NCI-H2196 (cell line): ENCODE results near the gene SETSIP.
"Not testable (repeated sequence)": the region's sequence is repeated elsewhere in the genome, so short reads cannot be mapped to it uniquely, and the experiment has no call there.

ENCODE experiments used
- DNase-seq: peaks from one replicate; lab custom pipeline; 2025; ENCODE audit not compliant: unreplicated experiment; lab: John Stamatoyannopoulos, UW

SETSIP gene, protein sequence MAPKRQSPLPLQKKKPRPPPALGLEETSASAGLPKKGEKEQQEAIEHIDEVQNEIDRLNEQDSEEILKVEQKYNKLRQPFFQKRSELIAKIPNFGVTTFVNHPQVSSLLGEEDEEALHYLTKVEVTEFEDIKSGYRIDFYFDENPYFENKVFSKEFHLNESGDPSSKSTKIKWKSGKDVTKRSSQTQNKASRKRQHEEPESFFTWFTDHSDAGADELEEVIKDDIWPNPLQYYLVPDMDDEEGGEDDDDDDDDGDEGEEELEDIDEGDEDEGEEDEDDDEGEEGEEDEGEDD

DNA sequence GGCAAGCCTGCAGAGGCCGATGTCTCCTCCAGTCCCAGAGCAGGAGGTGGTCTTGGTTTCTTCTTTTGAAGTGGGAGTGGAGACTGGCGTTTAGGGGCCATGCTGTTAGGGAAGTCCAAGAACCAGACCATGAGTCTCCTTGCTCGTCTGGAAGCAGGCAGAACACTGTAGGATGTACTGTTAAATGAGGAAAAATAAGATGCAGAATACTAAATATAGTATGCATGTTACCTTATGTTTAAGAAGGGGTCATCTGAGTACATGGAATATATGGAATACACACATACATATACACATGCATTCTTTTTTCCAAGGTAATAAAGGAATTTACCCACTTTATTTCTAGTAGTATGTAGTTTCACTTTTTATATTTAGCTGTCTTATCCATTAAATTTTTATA is at the start of gene SETSIP:
Gene SETSIP (minus strand): TSS at position 101 of the 400 bp plus-strand sequence. CDS start 0 bp downstream, at position 101.
- no peak for DNase-seq

DNA sequence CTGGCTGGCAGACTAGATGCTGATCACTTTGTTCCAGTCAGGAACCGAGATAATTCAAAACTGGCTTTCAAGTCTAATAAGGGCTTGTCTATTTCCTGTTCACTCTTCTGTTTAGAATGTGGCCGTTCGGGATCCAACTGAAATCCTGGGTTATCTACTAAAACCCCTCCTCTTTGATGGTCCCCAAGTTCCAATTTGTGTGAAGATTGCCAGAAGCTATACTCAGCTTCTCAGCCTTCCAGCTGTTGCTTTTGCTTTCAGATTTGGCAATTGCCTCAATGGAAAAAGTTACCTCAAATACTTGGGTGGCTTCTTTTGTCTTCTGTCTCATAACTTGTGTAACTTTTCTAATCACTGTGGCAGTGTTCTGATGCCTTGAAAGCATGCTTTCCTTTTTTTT is 48.7 kb upstream of the SETSIP start:
- DNase-seq = no peak

DNA sequence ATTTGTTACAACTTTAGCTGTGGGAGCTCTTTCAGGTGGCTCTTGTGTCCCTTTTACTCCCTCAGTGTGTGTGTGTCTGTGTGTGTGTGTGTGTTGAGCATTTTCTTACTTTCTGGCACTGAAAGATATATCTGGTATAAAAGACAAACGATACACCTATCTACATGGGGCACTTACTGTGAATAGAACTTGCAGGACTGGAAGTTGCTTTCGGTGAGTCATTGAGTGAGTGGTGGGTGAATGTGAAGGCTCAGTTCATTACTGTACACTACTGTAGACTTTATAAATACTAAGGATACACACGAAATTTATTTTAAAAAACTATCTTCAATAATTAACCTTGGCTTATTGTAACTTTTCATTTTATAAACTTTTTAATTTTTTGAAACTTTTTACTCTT is 43.6 kb upstream of the SETSIP start:
- no peak for DNase-seq

DNA sequence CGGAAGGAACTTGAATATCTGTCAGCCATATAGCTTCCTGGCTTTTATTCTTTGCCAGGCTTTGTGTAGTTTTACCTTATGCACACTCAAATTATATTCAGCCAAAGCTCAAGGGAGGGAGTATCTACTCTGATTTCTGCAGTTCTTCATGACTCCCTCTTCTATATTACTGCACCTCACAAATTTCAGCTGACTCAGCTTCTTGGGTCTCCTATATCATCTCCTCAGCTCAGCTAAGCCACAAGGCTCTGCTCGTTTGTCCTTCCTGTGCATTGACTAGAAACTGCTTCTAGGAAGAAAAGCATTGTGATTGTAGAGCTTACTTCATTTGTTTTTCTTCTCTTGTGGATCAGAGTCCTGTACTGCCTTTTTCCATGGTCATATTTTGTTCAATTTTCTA is 42.3 kb upstream of the SETSIP start:
- no peak for DNase-seq

DNA sequence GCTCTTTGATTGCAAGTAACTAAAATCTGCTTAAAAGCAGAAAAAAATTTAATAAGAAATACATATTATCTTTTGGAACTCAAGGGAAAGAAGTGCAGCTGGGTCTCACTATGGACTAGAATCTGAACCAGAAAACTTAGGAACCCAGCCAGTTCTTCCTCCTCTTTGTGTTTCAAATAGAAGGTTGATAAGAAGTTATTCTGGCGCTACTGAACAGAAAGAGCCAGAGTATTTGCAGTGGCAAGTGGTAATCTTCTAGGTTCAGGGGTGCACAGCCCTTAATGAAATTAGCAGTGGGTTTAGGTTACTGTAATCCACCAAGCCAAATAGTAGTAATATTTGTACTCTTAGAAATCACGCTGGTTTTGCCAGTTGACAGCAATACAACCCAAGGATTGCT is 33.4 kb upstream of the SETSIP start:
- no peak for DNase-seq

DNA sequence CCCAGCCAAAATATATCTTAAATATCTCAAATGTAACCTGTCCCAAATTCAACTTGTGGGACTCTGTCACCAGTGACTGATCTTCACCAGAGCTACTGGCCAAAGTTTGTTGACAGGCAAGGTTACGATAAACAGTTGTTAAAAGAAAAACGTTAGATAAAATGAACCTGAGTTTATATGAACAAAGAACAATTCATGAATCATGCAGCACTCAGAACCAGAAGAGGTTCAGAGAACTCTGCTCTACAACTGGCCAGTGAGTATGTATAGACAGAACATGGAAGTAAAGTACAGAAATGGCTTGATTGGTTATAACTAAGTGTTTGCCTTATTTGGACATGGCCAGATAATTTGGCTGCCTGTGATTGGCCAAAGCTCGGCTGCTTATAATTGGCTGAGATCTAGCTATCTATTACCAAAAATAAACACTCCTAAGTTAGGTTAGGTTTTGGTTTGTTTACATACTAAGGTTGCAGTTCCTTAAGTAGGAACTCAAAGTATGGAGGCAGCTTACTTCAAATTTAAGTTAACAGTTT is 30.4 kb upstream of the SETSIP start:
- DNase-seq = no peak

DNA sequence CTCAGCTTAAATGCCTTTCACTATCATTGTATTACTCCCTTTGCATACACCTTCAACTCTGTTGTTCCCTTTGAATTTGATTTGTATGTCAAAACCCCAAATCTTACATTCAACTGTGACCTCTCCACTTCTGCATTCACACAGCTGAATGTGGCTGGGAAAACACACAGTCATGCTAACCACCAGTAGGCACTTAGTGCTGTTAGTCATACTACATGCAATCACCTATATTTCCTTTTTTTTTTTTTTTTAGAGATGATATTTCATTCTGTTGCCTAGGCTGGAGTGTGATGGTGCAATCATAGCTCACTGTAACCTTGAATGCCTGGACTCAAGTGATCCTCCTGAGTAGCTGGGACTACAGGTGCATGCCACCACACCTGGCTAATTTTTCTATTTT is 21.1 kb upstream of the SETSIP start:
- DNase-seq = no peak

DNA sequence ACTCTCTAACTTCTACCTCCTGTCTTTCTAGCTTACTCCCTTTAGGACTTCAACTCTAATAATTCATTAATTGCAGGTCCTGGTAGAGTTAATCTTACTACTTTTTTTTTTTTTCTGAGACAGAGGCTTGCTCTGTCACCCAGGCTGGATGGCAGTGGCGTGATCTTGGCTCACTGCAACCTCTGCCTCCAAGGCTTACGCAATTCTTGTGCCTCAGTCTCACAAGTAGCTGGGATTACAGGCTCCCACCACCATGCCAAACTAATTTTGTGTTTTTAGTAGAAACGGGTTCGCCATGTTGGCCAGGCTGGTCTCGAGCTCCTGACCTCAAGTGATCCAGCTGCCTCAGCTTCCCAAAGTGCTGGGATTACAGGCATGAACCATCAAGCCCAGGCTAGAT is 20.7 kb upstream of the SETSIP start:
- DNase-seq = no peak

DNA sequence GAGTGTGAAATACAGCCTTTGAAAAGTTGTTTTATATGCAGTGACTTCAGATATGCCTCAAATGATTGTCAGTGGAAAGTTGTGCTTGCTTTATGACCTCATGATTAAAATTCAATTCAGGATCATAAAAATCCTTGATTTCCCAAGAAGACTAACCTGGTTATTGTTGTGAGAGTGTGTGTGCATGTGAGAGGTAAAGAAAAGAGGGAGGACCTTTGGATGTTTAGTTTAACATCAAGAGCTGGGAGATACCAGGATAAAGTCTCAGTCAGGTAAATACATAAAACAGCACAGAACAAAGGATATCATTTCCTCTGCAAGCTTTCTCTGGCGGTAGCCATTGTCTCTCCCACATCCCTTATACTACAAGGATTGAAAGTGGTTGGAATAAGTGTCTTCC is 19.4 kb upstream of the SETSIP start:
- no peak for DNase-seq

DNA sequence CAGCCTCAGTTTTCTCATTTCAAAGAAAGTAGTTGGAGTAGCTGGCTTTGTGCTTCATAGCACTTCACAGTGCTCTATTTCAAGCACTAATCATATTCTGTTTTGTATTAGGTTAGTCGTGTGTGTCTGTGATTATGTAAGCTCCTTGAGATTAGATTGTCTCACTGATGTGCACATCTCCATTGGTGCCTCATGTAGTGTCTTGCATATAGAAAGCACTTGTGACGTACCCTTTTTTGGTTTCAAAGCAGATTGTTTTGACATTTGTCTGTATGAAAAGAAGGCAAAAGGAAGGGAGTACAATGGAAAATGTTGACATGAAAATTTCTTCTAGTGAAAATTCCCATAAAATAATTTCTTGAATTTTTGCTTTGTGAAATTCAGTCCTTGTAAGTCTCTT is 18.9 kb upstream of the SETSIP start:
- no peak for DNase-seq

DNA sequence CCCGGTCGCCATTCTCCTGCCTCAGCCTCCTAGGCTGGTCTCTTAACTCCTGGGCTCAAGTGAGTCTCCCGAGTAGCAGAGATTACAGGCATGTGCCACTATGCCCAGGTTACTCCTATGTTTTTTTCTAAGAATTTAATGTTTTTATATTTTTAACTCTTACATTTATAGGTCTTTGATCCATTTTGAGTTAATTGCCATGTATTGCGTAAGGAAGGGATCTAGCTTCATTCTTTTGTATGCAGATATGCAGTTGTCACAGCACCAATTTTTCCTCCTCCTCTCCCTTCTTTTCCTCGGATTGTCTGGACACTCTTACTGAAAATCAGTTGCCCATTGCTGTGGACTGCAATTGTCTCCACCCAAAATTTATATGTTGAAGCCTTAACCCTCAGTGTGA is 16.4 kb upstream of the SETSIP start:
- no peak for DNase-seq

DNA sequence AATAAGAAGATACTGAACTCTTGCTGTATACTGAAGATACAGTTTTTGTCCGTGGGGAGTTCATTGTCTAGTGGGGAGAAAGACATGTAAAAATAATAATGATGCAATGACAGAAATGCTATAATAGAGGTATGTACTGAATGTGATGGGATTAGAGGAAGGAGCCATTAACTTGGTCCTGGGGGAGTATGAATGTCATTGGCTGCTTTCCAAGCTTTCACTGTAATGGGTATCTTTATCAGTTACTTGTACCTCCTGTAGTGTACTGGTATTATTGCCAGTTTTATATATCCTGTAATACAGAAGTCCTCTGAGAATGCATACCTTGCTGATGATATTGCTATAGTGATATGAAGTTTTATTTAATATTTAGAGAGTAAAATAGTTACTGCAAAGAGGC is 12.3 kb upstream of the SETSIP start:
- no peak for DNase-seq

DNA sequence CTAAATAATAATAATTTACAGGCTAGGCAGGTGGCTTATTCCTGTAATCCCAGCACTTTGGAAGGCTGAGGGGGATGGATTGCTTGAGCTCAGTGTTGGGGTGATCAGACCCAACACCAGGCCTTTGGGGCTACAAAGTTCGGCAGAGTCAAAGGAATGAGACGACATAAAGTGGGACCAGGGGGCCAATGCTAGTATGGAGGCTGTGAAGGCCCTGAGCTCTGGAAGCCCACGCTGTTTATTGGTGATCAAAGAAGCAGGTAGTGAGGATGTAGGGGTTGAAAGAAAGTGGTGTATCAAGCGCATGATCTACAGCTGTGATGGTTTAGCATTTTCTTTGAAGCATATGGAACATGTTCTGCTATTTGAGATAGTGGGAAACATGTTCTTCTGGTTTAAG is 10.5 kb upstream of the SETSIP start:
- DNase-seq = no peak

DNA sequence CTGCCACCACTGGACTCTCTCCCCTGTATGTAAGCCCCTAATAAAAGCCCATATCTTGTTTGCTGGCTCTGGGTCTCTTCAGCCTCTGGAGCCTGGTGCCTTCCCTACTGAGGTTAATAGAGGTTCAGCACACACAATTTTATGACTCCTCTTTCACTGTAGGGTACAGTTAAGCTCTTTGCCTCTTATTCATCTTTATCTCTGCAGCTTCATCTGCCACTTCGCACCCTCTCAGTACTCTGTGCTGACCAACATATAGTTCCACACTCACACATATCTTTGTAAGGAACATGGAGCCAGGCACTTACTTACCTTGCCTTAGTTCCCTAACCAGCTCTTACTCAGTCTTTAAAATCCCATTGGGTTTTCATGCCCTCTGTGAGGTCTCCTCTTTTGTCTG is 9.4 kb upstream of the SETSIP start:
- DNase-seq = no peak

DNA sequence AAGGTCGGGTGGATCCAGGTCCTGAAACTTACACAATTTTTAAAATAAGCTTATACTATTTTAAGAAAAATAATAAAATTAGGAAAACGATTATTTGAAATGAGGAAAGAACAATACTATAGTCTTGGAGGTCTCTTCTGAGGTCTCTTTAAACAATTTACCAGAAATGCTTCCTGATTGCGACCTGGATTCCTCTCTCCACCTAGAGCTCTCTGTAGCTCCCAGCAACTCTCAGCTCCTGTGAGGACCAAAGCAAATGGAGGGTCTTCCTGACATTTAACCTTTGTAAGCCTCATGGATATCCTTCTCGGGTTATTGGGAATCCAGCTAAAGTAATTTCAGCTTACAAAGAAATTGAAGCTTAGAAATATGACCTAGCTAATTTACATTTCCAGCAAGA is 5.8 kb upstream of the SETSIP start:
- DNase-seq = no peak

DNA sequence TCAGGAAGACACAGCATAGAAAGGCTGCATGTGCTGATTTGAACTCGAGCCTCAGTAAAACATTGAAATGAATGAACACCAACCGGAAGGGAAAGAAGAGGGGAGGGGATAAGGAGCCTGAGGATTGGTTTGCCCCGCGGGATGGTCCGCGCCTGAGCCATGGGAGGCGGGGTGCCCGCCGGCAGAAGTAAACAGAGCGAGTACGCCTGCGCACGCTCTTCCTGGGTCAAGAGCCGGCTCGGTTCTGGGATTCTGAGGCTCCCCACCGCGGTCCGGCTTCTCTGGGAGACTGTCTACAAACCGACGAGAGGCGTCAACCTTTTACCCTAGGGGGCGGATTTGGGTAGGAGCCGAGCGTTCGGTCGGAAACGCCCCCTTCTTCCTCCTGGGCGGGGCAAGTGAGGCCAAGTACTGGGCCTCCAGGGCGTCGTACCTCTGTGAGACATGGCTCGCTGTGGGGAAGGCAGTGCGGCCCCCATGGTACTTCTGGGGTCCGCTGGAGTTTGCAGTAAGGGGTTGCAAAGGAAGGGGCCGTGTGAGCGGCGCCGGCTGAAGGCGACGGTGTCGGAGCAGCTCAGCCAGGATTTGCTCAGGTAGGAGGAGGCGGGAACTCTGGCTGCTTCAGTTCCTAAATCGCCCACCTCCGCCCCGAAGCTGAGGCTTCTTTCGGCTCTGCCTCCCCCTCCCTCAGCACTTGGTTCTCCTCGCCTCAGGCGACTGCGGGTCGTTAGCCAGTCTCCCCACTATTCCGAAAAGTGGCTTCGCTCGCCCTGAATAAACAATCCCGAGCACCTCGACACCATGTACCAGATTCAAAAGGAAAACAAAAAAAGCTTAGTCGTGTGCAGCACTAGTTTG is 5.1 kb upstream of the SETSIP start, which contains the start of gene BTBD8:
Gene BTBD8 (plus strand): TSS at position 218 of the 858 bp plus-strand sequence. CDS start 227 bp downstream, at position 445.
- peak; percentile 88 for DNase-seq

DNA sequence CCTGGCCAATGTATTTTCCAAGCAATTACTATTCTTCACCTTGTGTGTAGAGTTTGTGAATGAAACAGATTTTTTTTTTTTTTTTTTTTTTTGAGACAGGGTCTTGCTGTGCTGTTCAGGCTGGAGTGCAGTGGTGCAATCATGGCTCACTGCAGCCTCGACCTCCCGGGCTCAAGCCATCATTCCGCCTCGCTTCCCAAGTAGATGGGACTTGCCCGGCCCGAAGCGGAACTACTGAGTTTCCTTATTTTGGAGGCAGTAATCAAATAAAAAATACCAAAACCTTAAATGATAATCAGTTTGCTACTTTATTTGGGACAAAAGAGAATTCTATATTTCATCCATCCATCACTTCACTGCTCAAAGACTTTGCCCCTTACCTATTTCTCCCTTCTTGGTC is 4.2 kb upstream of the SETSIP start:
- DNase-seq = no peak

DNA sequence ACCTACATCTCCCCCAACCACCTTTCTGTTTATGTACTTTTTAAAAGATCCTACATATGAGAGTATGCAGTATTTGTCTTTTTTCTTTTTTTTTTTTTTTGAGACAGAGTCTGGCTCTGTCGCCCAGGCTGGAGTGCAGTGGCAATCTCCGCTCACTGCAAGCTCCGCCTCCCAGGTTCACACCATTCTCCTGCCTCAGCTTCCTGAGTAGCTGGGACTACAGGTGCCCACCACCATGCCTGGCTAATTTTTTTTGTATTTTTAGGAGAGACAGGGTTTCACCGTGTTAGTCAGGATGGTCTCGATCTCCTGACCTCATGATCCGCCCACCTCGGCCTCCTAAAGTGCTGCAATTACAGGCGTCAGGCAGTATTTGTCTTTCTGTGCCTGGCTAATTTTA is 2.9 kb upstream of the SETSIP start:
- DNase-seq = not testable (repeated sequence)

DNA sequence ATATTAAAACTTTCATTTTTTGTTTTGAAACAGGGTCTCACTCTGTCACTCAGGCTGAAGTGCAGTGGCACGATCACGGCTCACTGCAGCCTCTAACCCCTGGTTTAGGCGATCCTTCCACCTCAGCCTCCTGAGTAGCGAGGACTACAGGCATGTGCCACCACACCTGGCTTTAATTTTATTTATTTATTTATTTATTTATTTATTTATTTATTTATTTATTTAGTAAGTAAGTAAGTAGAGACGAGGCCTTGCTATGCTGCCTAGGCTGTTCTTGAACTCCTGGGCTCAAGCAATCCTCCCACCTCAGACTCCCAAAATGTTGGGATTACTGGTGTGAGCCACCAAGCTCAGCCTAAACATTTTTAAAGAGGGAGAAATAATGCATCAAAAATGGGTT is 1.2 kb upstream of the SETSIP start:
- no peak for DNase-seq

DNA sequence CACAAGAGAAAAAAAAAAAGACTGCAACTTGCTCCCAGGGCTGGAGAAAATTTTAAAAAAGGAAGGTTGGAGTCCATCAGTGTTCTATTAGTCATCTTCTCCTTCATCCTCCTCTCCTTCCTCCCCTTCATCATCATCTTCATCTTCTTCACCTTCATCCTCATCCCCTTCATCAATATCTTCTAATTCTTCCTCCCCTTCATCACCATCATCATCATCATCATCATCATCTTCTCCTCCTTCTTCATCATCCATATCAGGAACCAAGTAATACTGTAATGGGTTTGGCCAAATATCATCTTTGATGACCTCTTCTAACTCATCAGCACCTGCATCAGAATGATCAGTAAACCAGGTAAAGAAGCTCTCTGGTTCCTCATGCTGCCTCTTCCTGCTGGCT is 765 bp downstream of the SETSIP start:
- DNase-seq = not testable (repeated sequence)

DNA sequence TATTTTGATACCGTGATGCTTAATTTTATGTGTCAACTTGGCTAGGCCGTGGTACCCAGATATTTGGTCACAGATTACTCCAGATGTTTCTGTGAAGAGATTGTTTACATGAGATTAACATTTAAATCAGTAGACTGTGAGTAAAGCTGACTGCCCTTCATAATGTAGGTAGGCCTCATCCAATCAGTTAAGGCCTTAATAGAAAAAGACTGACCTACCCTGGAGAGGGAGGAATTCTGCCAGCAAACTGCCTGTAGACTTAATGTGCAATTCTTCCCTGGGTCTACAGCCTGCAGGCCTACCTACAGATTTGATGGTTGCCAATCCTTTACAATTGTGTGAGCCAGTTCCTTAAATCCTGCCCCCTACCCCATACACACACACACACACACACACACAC is 4.3 kb downstream of the SETSIP start:
- DNase-seq = no peak

DNA sequence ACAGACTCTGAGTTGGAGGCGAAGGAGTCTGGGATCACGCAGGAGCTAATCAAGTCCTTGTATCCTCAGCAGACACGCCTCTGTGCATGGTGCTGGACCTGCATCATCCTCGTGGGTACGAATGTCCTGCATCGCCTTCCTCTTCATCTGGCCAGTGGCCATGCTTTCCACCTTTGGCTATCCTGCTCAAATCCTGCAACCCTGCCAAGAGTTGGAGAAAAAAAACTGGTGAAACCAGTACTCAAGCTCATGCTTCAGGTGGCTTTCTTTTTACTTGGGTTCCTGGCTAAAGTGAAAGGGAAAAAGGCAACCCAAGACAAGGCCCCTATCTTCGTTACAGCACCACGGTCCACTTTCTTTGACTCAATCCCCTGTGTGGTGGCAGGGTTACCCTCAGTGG is 8.9 kb downstream of the SETSIP start:
- no peak for DNase-seq
